Omental fat pad (tissue), 4 donors: ENCODE data around the gene SH3BGR. TPM values are rescaled to one million over a fixed set of nuclear protein-coding genes. Genes with fewer than 3 reads are reported as not detected.
"Not testable (repeated sequence)": the region's sequence is repeated elsewhere in the genome, so short reads cannot be mapped to it uniquely, and the experiment has no call there.

Source experiments
- ATAC-seq: fragments of 150-250 bp; one replicate; pipeline ENCODE4 v1.9.1; 2016; ENCODE audit warnings: mild to moderate bottlenecking, moderate library complexity; ENCODE audit not compliant: low FRiP score
- DNase-seq: peaks from one replicate; pipeline ENCODE4 v3.0.0-alpha.2; 2019; ENCODE audit warnings: low spot score
- total RNA-seq, 4 donors: library from RNA; depleted of rRNA; stranded (reverse); fragments of >200 nt; gene quantifications; one replicate each; pipeline ENCODE4 v1.1.0, GENCODE V29; 2016
- TF ChIP-seq, protein P1 (sequence below), 3 donors: fragments of 450-650 bp; IDR thresholded peaks; one replicate each; pipeline ENCODE4 v1.5.1; 2016 to 2017; ENCODE audit warnings: antibody characterized with exemption in 3 of 3, mild to moderate bottlenecking in 3 of 3, moderate library complexity in 2 of 3

SH3BGR gene
- total RNA-seq: 10 to 100 TPM in 1 of 4 donors, 1 to 10 TPM in 3; 3.5 to 42.0 (median 4.7) TPM

DNA sequence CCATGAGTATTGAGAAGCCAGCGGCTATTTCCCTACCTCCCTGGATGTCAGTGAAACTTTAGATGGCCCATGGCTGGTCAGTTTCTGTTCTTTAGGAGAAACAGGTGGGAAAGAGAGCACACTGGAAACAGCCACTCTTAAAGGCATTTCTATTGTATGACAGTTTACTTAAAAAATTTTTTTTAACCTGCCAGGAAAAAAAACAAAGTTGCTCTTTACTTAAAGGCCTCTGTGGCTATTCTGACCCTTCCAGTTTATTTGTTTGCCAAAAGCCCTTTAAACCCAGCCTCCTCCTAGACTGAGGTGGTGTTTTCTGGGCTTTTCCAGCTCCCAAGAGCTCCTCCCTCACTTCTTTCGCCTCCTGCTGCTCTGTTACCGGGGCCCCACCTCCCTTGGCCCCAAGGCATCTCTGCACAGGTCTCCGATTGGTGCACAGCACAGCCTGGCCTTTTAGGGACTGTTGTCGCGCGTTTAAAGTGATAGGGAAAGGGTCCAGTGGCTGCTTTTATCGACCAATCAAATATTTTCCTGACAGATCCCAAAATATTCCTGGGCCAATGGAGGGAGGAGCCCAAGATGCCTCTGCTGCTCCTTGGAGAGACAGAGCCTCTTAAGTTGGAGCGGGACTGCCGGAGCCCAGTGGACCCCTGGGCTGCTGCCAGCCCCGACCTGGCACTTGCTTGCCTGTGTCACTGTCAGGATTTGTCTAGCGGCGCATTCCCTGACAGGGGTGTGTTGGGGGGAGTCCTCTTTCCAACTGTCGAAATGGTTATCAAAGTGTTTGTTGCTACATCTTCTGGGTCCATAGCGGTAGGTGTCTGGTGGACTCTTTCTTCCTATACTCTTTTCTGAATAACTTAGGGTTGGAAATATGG lies at the start of gene SH3BGR:
SH3BGR (plus strand) TSS at position 639 of the 875 bp plus-strand sequence; CDS start at position 766, 127 bp downstream.
- DNase-seq (no peak), ATAC-seq (no peak)
- TF ChIP-seq, protein P1, sequence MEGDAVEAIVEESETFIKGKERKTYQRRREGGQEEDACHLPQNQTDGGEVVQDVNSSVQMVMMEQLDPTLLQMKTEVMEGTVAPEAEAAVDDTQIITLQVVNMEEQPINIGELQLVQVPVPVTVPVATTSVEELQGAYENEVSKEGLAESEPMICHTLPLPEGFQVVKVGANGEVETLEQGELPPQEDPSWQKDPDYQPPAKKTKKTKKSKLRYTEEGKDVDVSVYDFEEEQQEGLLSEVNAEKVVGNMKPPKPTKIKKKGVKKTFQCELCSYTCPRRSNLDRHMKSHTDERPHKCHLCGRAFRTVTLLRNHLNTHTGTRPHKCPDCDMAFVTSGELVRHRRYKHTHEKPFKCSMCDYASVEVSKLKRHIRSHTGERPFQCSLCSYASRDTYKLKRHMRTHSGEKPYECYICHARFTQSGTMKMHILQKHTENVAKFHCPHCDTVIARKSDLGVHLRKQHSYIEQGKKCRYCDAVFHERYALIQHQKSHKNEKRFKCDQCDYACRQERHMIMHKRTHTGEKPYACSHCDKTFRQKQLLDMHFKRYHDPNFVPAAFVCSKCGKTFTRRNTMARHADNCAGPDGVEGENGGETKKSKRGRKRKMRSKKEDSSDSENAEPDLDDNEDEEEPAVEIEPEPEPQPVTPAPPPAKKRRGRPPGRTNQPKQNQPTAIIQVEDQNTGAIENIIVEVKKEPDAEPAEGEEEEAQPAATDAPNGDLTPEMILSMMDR (IDR thresholded peaks at IDR 0.05): no peak

DNA sequence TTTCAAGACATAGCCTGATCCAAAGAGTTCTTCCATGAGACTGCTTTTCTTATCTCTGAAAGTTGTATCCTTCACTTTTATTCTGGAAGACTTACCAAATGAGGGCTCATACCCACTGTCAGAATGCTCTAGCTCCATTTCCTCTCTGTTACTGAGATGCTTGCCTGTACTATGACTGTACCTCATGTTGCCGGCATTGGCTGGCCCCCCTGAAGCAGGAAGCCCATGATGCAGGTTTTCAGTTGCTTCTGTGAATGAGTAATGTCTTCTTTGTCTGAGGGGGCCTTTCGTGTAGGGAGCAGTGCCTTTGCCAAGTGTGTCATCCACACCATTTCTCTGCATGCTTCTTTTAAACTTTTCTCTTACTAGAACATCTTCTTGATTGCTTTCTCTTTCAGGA lies 45.7 kb upstream of the SH3BGR start:
- ATAC-seq (no peak), DNase-seq (no peak)
- TF ChIP-seq, protein P1 (IDR thresholded peaks at IDR 0.05): no peak

DNA sequence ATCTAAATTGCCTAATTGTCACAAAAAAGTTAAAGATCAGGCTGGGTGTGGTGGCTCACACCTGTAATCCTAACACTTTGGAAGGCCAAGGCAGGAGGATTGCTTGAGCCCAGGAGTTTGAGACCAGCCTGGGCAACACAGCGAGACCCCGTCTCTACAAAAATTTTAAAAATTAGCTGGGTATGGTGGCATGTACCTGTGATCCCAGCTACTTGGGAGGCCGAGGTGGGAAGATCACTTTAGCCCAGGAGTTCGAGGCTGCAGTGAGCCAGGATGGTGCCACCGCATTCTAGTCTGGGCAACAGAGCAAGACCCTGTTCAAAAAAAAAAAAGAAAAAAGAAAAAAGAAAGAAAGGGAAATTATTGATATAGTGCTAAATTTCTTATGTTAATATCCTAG lies 32.6 kb upstream of the SH3BGR start:
- not testable (repeated sequence) for DNase-seq, ATAC-seq

DNA sequence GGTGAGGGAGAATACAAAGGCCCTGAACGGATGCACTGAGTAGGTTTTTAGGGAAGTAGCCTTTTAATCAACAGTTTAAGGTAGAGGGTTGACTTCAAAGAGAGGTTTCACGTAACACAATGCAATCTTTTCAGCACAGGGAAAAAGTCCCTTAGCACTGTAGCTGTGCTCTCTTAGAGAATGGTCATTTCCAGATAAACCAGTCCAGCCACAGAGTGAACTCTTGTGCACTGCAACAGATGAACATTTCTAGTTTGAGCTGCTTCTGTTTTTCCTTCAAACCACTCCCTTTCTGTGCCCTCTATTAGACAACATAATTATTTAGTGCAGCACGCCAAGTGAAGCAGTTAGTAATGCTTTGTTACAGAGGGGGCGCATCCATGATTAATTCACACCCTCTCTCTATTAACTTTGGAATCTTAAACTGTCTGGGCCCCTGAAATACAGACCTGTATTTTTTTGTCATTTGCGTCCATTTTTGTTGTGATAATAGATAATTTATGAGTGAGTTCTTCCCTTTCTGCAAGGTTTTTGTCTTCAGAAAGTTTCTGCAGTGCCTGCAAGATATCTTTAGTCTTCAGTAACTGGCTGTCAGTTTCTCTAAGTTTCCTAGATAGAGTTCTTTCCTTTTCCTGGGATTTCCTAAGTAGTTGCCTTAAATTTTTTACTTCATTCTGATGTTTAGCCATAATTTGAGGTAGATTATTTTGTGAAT lies 29.1 kb upstream of the SH3BGR start:
- no peak for ATAC-seq
- TF ChIP-seq, protein P1 (IDR thresholded peaks at IDR 0.05): no peak
- no peak for DNase-seq

DNA sequence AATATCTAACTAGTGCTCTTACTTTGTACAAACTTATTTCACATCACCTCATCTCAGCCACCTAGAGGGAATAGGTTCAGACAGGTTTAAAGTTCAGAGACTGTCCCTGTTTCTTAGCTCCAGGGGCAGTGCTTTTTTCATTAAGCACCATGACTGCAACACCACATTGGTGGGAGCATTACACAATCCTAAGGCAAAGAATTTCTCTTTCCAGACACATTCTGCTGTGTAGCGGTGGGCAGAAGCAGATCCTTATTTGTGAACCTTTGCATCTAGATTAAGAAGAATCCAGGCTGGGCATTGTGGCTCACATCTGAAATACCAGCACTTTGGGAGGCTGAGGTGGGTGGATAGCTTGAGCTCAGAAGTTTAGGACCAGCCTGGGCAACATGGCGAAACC lies 22.3 kb upstream of the SH3BGR start:
- TF ChIP-seq, protein P1 (IDR thresholded peaks at IDR 0.05): no peak
- DNase-seq (no peak), ATAC-seq (no peak)

DNA sequence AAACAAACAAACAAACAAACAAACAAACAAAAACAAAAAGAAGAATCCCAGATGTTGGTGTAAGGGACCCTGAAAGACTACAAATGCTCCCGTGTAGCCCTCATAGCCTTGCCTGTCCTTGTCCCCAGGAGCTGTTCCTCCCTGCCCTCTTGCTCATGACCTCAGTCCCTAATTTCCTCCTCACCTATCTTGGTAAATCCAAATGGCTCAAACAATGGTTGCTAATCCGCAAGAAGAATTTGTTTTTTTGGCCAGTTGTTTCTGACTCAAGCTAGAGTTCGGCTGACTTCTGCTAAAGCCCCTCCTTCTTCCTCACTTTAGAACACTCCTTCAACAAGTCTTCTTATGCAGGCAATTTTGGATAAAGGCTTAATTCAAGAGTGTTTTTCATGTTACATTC lies 21.8 kb upstream of the SH3BGR start:
- ATAC-seq (no peak), DNase-seq (no peak)
- TF ChIP-seq, protein P1 (IDR thresholded peaks at IDR 0.05): no peak

DNA sequence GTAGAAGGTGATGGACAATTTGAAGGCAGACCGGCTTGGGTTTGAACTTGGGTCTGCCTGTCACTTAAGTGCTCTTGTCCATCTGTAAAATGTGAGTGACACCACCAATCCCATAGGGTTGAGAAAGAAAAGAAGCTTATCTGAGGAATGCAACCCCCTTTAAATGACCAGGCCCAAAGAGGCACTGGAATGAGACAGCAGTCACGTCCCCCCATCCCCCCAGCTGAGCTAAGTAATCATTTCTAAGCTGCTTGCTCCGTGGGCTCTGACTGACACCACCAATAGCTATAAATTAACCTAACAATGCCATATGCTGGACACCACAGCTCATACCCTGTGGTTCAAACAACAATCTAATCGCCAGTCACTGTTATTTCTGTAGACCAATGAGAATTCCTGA lies 21.3 kb upstream of the SH3BGR start:
- TF ChIP-seq, protein P1 (IDR thresholded peaks at IDR 0.05): no peak
- ATAC-seq (no peak), DNase-seq (no peak)
